Right atrium auricular region (tissue), 2 donors: Measurements from ENCODE around the gene MYO5C. TPM values are rescaled to one million over a fixed set of nuclear protein-coding genes. Genes with fewer than 3 reads are reported as not detected.
"Not testable (repeated sequence)": the region's sequence is repeated elsewhere in the genome, so short reads cannot be mapped to it uniquely, and the experiment has no call there.

Experiments
- DNase-seq: peaks from one replicate; pipeline ENCODE4 v3.0.0-alpha.2; 2019; ENCODE audit warnings: low spot score
- H3K27ac ChIP-seq, 2 donors: fragments of 200-600 bp; sonication (generic); 1 replicate in 1 of 2; 2 replicates in 1 of 2; pipeline ENCODE4 v1.5.1; 2016 to 2019
- H3K27me3 ChIP-seq, 2 donors: fragments of 200-600 bp; sonication (generic); one replicate each; pipeline versions ENCODE4 v1.5.1 to v1.6.0; 2017 to 2019
- H3K36me3 ChIP-seq: fragments of 200-600 bp; sonication (generic); one replicate; pipeline ENCODE4 v1.5.1; 2016
- H3K4me1 ChIP-seq, 2 donors: fragments of 200-600 bp; sonication (generic); one replicate each; pipeline versions ENCODE4 v1.5.1 to v1.6.0; 2017 to 2019
- H3K4me3 ChIP-seq, 2 donors: fragments of 200-600 bp; sonication (generic); 1 replicate in 1 of 2; 2 replicates in 1 of 2; pipeline ENCODE4 v1.5.1; 2017 to 2019; ENCODE audit warnings: mild to moderate bottlenecking in 1 of 2, moderate library complexity in 1 of 2
- H3K9me3 ChIP-seq, 2 donors: fragments of 200-600 bp; sonication (generic); one replicate each; pipeline ENCODE4 v1.5.1; 2019
- CTCF ChIP-seq, 2 donors: fragments of 200-600 bp; sonication (generic); IDR thresholded peaks; one replicate each; pipeline ENCODE4 v1.5.1; 2019; ENCODE audit warnings: antibody characterized with exemption in 2 of 2
- total RNA-seq, 2 donors: library from RNA; depleted of rRNA; stranded (reverse); fragments of >200 nt; gene quantifications; one replicate each; pipeline ENCODE4 v1.1.0, GENCODE V29; 2016

MYO5C gene
- total RNA-seq, 2 donors from 2014 or later: 2.0 to 5.3 TPM

DNA sequence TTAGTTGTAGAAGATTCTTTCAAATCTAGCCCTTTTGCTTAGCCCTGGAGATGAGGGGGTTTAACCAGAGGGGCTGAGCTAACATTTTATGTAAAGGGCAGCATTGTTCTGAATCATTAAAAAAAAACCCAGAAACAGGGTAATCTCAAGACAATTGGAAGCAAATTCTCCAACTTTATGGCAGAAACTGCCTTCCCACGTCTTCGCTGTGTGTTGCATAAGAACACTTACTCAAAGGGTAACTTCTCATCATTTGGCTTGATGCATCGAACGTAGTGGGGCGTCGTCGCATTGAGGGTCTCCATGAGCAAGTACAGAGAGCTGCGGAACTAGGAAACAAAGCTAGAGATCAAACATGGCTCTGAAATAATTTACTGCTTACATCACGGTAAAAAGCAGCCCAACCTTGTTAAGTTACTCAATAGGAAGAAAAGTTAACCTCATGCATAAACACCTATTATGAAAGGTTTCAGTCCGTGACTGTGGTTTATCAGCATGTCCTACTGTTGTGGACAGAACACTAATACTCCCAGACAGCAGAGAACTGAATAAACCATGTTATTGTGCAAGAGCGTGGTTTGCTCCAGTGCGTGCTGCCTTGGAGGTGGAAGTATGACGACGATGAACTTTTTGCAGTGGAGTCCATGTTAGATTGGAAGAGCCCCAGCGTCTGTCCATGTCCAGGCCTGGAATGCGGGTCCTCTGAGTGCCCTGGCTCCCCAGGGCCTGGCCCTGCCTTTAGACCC, 48.7 kb downstream of the MYO5C start:
- Histone ChIP-seq H3K27me3 (no peaks in the 10 kb centered on the region), H3K4me1 (no peaks in the 10 kb centered on the region), H3K27ac (no peak overlapping the region), H3K9me3 (no peaks in the 10 kb centered on the region), H3K36me3 (no peaks in the 10 kb centered on the region), H3K4me3 (no peak overlapping the region)
- DNase-seq: no peak
- TF ChIP-seq CTCF (IDR thresholded peaks at IDR 0.05): no peak

- Histone ChIP-seq H3K9me3 (no peaks in the 10 kb centered on the region), H3K27me3 (no peaks in the 10 kb centered on the region), H3K4me3 (no peak overlapping the region), H3K27ac (no peak overlapping the region), H3K36me3 (no peaks in the 10 kb centered on the region), H3K4me1 (no peaks in the 10 kb centered on the region)
- no peak for TF ChIP-seq CTCF (IDR thresholded peaks at IDR 0.05)
- DNase-seq: no peak
Measured at GRCh38 chr15:52243697-52244555, 51.7 kb downstream of the MYO5C start.

GRCh38 chr15:52243286-52243685, 52.3 kb downstream of the MYO5C start:
- no peaks in the 10 kb centered on the region for H3K36me3 ChIP-seq
- H3K4me3 ChIP-seq: no peak overlapping the region
- no peak overlapping the region for H3K27ac ChIP-seq
- no peaks in the 10 kb centered on the region for H3K4me1 ChIP-seq
- TF ChIP-seq CTCF (IDR thresholded peaks at IDR 0.05): no peak
- no peaks in the 10 kb centered on the region for H3K9me3 ChIP-seq
- DNase-seq: no peak
- no peaks in the 10 kb centered on the region for H3K27me3 ChIP-seq

- Histone ChIP-seq H3K4me1 (no peaks in the 10 kb centered on the region), H3K36me3 (no peaks in the 10 kb centered on the region), H3K27ac (no peak overlapping the region), H3K9me3 (no peaks in the 10 kb centered on the region), H3K27me3 (no peaks in the 10 kb centered on the region), H3K4me3 (no peak overlapping the region)
- no peak for TF ChIP-seq CTCF (IDR thresholded peaks at IDR 0.05)
- DNase-seq: no peak
Measured at GRCh38 chr15:52241489-52241888, 54.1 kb downstream of the MYO5C start.

GRCh38 chr15:52240166-52240565, 55.4 kb downstream of the MYO5C start:
- TF ChIP-seq CTCF (IDR thresholded peaks at IDR 0.05): no peak
- Histone ChIP-seq H3K27me3 (no peaks in the 10 kb centered on the region), H3K4me3 (no peak overlapping the region), H3K9me3 (no peaks in the 10 kb centered on the region), H3K27ac (no peak overlapping the region), H3K4me1 (no peaks in the 10 kb centered on the region), H3K36me3 (no peaks in the 10 kb centered on the region)
- DNase-seq: no peak

DNA sequence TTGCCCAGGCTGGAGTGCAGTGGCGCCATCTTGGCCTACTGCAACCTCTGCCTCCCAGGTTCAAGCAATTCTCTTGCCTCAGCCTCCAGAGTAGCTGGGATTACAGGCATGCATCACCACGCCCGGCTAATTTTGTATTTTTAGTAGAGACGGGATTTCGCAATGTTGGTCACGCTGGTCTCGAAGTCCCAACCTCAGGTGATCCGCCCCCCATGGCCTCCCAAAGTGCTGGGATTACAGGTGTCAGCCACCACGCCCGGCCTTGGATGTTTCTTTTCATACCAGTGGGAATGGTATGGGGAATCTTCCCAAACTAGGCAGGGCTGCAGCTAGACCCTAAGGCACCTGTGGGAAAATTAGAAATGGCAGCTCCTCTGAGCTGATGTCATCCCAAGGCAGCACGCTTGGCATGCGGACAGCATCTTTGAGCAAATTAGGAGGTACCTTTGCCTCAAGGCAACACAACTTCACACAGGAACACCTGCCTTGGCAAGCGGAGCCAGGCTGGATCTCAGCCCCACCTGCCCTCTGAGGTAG, 56.5 kb downstream of the MYO5C start:
- H3K4me3 ChIP-seq, DNase-seq, H3K4me1 ChIP-seq: not testable (repeated sequence)

More for the DNA sequence above, 56.5 kb downstream of the MYO5C start:
- not testable (repeated sequence) for H3K27me3 ChIP-seq, H3K27ac ChIP-seq, H3K36me3 ChIP-seq, H3K9me3 ChIP-seq
